Activated CD4-positive, alpha-beta T cell treated with anti-CD3 and anti-CD28 coated beads, Interleukin-2, amount 50 U/mL, for 4 hours (primary cell): ENCODE measurements around the gene DDO.
"Not testable (repeated sequence)": the region's sequence is repeated elsewhere in the genome, so short reads cannot be mapped to it uniquely, and the experiment has no call there.

Experiments
- DNase-seq, 2 experiments: peaks; one replicate each; pipeline ENCODE4 v3.0.0-alpha.2; 2020

Gene DDO

GRCh38 chr6:110366975-110367374 is 48.4 kb downstream of the DDO start:
- no peak for DNase-seq

- DNase-seq, result no peak
These were observed 49.1 kb downstream of the DDO start for GRCh38 chr6:110366256-110366655.

GRCh38 chr6:110364364-110365105 is 50.8 kb downstream of the DDO start:
- no peak for DNase-seq

GRCh38 chr6:110363748-110364147 is 51.6 kb downstream of the DDO start:
- no peak for DNase-seq

GRCh38 chr6:110360676-110361075 is 54.7 kb downstream of the DDO start:
- DNase-seq, result no peak

- no peak for DNase-seq
These were observed 55.8 kb downstream of the DDO start for GRCh38 chr6:110359556-110359955.

GRCh38 chr6:110358553-110359160 is 56.7 kb downstream of the DDO start:
- DNase-seq, result no peak

- DNase-seq, result no peak
These were observed 57.5 kb downstream of the DDO start, which contains the start of gene METTL24 for GRCh38 chr6:110357664-110358552. TSS of gene METTL24 (minus strand) at chr6:110358349. CDS start at chr6:110358272, 77 bp downstream.

GRCh38 chr6:110357298-110357663 is 58.1 kb downstream of the DDO start:
- DNase-seq, result no peak

GRCh38 chr6:110356778-110357177 is 58.6 kb downstream of the DDO start:
- DNase-seq, result no peak

- DNase-seq, result no peak
These were observed 59.6 kb downstream of the DDO start for GRCh38 chr6:110355727-110356126.

GRCh38 chr6:110355022-110355421 is 60.4 kb downstream of the DDO start:
- DNase-seq, result no peak

- no peak for DNase-seq
These were observed 61.2 kb downstream of the DDO start for GRCh38 chr6:110354153-110354552.

GRCh38 chr6:110353457-110354001 is 61.8 kb downstream of the DDO start:
- DNase-seq, result no peak

GRCh38 chr6:110352563-110353262 is 62.7 kb downstream of the DDO start:
- no peak for DNase-seq

GRCh38 chr6:110351986-110352385 is 63.4 kb downstream of the DDO start:
- DNase-seq, result no peak

GRCh38 chr6:110351546-110351945 is 63.8 kb downstream of the DDO start:
- DNase-seq, result no peak

GRCh38 chr6:110350593-110350992 is 64.8 kb downstream of the DDO start:
- DNase-seq, result not testable (repeated sequence)

GRCh38 chr6:110348961-110349690 is 66.2 kb downstream of the DDO start:
- no peak for DNase-seq

GRCh38 chr6:110345025-110345424 is 70.3 kb downstream of the DDO start:
- no peak for DNase-seq

- no peak for DNase-seq
These were observed 72.6 kb downstream of the DDO start for GRCh38 chr6:110342759-110343158.
